ENCODE results near the gene INTS15. TPM values are rescaled to one million over a fixed set of nuclear protein-coding genes. Genes with fewer than 3 reads are reported as not detected.

INTS15 gene
- total RNA-seq, 4 donors from 2014 or later = 28.4 to 47.9 (median 39.4) TPM

- WGBS = 88% methylated on average over 14 of the region's 15 CpGs
- Histone ChIP-seq H3K27me3 (no peaks in the 10 kb centered on the region), H3K9me3 (no peaks in the 10 kb centered on the region), H3K27ac (no peak overlapping the region), H3K36me3 (peaks cover 64% of the 10 kb centered on the region), H3K4me3 (no peak overlapping the region), H3K4me1 (peaks cover 19% of the 10 kb centered on the region)
- no peak for TF ChIP-seq EP300 (IDR thresholded peaks at IDR 0.05)
- DNase-seq (ENCODE audit: low spot score in 2 of 2) = no peak
Observed at GRCh38 chr7:6641305-6642035, 51.6 kb downstream of the INTS15 start.

GRCh38 chr7:6642239-6642839 lies 52.5 kb downstream of the INTS15 start:
- TF ChIP-seq POLR2A (IDR thresholded peaks at IDR 0.05) (no peak), POLR2AphosphoS5 (IDR thresholded peaks at IDR 0.05) (no peak), EP300 (IDR thresholded peaks at IDR 0.05) (no peak)
- TF ChIP-seq, protein P1, sequence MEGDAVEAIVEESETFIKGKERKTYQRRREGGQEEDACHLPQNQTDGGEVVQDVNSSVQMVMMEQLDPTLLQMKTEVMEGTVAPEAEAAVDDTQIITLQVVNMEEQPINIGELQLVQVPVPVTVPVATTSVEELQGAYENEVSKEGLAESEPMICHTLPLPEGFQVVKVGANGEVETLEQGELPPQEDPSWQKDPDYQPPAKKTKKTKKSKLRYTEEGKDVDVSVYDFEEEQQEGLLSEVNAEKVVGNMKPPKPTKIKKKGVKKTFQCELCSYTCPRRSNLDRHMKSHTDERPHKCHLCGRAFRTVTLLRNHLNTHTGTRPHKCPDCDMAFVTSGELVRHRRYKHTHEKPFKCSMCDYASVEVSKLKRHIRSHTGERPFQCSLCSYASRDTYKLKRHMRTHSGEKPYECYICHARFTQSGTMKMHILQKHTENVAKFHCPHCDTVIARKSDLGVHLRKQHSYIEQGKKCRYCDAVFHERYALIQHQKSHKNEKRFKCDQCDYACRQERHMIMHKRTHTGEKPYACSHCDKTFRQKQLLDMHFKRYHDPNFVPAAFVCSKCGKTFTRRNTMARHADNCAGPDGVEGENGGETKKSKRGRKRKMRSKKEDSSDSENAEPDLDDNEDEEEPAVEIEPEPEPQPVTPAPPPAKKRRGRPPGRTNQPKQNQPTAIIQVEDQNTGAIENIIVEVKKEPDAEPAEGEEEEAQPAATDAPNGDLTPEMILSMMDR (IDR thresholded peaks at IDR 0.05) = no peak
- Histone ChIP-seq H3K9me3 (no peaks in the 10 kb centered on the region), H3K27ac (no peak overlapping the region), H3K4me3 (no peak overlapping the region), H3K27me3 (no peaks in the 10 kb centered on the region), H3K4me1 (peaks cover 16% of the 10 kb centered on the region), H3K36me3 (peaks cover 72% of the 10 kb centered on the region)
- DNase-seq (ENCODE audit: low spot score in 2 of 2) = no peak
- 92% methylated on average over 24 of the region's 24 CpGs for WGBS

DNA sequence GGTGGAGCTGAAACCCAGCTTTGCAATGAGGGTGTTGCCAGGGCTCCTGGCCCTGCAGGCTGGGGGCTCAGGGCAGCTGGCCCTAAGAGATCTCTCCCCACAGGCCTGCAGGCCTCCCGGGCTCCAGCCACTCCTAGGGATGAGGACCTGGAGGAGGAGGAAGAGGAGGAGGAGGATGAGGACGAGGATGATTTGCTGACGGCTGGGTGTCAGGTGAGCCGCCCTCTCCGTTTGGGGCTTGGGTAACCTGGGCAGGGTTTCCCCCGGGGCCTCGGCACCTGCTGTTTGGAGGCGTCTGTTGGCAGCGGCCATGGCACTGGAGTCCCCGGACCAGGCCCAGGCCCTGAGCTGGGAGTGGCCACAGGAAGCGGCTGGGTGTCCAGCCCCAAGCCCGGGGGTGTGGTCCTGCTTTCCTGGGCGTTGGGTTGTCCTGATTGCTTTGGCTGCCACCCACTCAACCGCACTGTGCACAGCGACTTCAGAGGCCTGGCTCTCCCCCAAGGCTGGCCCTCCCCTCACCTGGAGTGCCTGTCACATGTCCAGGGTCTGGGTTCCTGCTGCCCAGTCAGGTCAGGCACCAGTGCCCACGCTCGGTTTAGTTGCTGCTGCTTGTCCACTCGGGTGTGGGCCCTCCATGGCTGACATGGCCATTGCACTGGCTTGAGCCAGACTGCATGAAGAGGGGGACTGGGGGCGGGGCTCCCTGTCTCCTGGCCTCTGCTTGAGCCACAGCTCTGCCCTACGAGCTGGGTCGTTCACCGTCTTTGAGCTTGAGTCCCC lies 53.2 kb downstream of the INTS15 start:
- DNase-seq (ENCODE audit: low spot score in 2 of 2) = peak in 1 of 2 donors; percentile 78
- peaks cover 13% of the 10 kb centered on the region for H3K4me1 ChIP-seq
- peaks cover 79% of the 10 kb centered on the region for H3K36me3 ChIP-seq
- no peak overlapping the region for H3K27ac ChIP-seq
- WGBS = 93% methylated on average over 11 of the region's 22 CpGs
- no peaks in the 10 kb centered on the region for H3K27me3 ChIP-seq
- TF ChIP-seq EP300 (IDR thresholded peaks at IDR 0.05) = no peak
- TF ChIP-seq, protein P1 (IDR thresholded peaks at IDR 0.05) = no peak
- no peak for TF ChIP-seq POLR2A (IDR thresholded peaks at IDR 0.05)
- no peak for TF ChIP-seq POLR2AphosphoS5 (IDR thresholded peaks at IDR 0.05)
- H3K9me3 ChIP-seq = no peaks in the 10 kb centered on the region
- H3K4me3 ChIP-seq = no peak overlapping the region

DNA sequence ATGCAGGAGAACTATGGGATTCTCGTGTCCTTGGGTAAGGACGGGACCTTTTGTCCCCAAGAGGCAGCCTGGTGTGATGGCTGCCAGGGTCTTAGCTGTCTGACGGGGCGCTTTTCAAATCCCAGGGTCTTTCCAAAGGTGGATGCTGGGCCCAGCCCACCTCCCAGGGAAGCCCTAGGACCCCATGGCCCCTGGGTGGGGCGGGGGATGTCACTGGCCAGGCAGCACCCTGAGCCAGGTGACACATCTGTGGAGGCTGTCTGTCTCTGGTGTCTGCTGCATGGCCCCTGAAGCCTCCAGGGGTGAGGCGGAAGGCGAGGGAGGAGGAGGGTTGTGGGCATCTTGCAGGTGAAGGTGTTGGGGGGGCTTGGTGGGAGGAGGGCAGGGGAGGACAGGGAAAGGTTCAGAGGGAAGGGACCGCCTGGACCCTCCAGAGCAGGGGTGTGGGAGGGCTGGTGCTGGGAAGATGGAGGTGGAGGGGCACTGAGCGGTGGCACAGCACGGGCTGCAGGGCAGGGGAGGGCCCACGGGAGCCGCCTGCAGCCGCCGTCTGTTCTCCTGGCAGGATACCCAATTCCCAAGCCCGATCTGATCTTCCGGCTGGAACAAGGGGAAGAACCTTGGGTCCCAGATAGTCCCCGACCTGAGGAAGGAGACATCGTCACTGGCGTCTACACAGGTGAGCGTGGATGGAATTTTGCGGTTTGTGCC lies 54.2 kb downstream of the INTS15 start:
- TF ChIP-seq, protein P1 (IDR thresholded peaks at IDR 0.05) = no peak
- TF ChIP-seq EP300 (IDR thresholded peaks at IDR 0.05) (no peak), POLR2A (IDR thresholded peaks at IDR 0.05) (no peak), POLR2AphosphoS5 (IDR thresholded peaks at IDR 0.05) (no peak)
- no peak for DNase-seq (ENCODE audit: low spot score in 2 of 2)
- no peaks in the 10 kb centered on the region for H3K9me3 ChIP-seq
- H3K27ac ChIP-seq = no peak overlapping the region
- H3K27me3 ChIP-seq = no peaks in the 10 kb centered on the region
- peaks cover 90% of the 10 kb centered on the region for H3K36me3 ChIP-seq
- H3K4me1 ChIP-seq = peaks cover 3% of the 10 kb centered on the region
- 92% methylated on average over 20 of the region's 21 CpGs for WGBS
- H3K4me3 ChIP-seq = no peak overlapping the region

GRCh38 chr7:6644728-6645127 lies 54.9 kb downstream of the INTS15 start:
- Histone ChIP-seq H3K36me3 (peaks cover 96% of the 10 kb centered on the region), H3K4me1 (peaks cover under 1% of the 10 kb centered on the region), H3K4me3 (no peak overlapping the region), H3K27ac (no peak overlapping the region), H3K9me3 (no peaks in the 10 kb centered on the region), H3K27me3 (no peaks in the 10 kb centered on the region)
- no peak for TF ChIP-seq EP300 (IDR thresholded peaks at IDR 0.05)
- TF ChIP-seq, protein P1 (IDR thresholded peaks at IDR 0.05) = no peak
- TF ChIP-seq POLR2A (IDR thresholded peaks at IDR 0.05) = no peak
- TF ChIP-seq POLR2AphosphoS5 (IDR thresholded peaks at IDR 0.05) = no peak
- 93% methylated on average over 7 of the region's 10 CpGs for WGBS
- no peak for DNase-seq (ENCODE audit: low spot score in 2 of 2)

Measured in suprapubic skin (tissue), 4 donors.